ENCODE results near the gene MFSD6. TPM values are rescaled to one million over a fixed set of nuclear protein-coding genes. Genes with fewer than 3 reads are reported as not detected.

The MFSD6 gene
- total RNA-seq, 4 donors from 2014 or later: 81.2 to 157 (median 133) TPM

DNA sequence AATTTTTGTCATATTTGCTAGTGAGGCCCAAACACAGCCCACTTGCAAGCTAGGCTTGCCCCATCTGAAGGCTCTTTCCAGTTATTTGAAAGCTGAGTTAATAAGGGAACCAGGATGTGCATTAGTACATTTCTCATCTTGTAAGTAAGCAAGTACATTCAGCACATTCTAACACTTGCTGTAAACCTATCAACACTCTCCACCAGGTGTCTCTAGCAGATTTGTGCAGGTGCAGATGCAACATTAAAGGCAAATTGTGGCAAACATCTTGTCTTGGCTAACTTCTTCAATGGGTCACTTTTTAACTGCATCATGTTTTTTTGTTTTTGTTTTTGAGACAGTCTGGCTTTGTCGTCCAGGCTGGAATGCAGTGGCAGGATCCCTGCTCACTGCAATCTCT is 25.3 kb upstream of the MFSD6 start:
- intact Hi-C loops (cut with DNase I): no loop called here
- H3K27me3 ChIP-seq: no peaks in the 10 kb centered on the region
- no peak for DNase-seq
- no peaks in the 10 kb centered on the region for H3K36me3 ChIP-seq
- peaks cover 0 to 4% (median 0%) of the 10 kb centered on the region in 3 donors for H3K4me1 ChIP-seq
- 20 to 21% methylated on average over 1 of the region's 1 CpG for WGBS, 2 donors
- H3K9me3 ChIP-seq: no peaks in the 10 kb centered on the region
- no peak overlapping the region for H3K27ac ChIP-seq
- H3K4me3 ChIP-seq: no peak overlapping the region
- TF ChIP-seq, protein P1, sequence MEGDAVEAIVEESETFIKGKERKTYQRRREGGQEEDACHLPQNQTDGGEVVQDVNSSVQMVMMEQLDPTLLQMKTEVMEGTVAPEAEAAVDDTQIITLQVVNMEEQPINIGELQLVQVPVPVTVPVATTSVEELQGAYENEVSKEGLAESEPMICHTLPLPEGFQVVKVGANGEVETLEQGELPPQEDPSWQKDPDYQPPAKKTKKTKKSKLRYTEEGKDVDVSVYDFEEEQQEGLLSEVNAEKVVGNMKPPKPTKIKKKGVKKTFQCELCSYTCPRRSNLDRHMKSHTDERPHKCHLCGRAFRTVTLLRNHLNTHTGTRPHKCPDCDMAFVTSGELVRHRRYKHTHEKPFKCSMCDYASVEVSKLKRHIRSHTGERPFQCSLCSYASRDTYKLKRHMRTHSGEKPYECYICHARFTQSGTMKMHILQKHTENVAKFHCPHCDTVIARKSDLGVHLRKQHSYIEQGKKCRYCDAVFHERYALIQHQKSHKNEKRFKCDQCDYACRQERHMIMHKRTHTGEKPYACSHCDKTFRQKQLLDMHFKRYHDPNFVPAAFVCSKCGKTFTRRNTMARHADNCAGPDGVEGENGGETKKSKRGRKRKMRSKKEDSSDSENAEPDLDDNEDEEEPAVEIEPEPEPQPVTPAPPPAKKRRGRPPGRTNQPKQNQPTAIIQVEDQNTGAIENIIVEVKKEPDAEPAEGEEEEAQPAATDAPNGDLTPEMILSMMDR (IDR thresholded peaks at IDR 0.05): peak; percentile 41 to 84 (median 68)
- TF ChIP-seq POLR2A (IDR thresholded peaks at IDR 0.05): no peak

DNA sequence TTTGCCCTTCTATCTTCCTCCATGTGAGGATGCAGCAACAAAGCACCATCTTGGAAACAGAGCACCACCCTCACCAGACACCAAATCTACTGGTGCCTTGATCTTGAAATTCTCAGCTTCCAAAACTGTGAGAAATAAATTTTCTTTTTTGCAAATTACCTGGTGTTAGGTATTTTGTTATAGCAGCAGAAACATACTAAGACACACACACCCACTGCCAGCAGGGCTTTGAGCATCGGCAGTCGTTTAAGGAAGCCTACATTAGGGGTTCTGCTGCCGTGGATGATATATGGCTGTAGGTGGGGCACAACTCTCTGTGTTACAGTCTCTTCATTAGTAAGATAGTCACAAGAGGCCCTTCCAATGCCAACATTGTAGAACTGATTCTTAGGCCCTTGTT is 20.7 kb upstream of the MFSD6 start:
- Histone ChIP-seq H3K4me3 (no peak overlapping the region), H3K27me3 (no peaks in the 10 kb centered on the region), H3K4me1 (peaks cover 0 to 4% (median 0%) of the 10 kb centered on the region in 3 donors), H3K27ac (no peak overlapping the region), H3K36me3 (no peaks in the 10 kb centered on the region), H3K9me3 (no peaks in the 10 kb centered on the region)
- WGBS, 2 donors: 87 to 98% methylated on average over 3 of the region's 3 CpGs
- TF ChIP-seq, protein P1 (IDR thresholded peaks at IDR 0.05): no peak
- no peak for TF ChIP-seq POLR2A (IDR thresholded peaks at IDR 0.05)
- intact Hi-C loops (cut with DNase I): loop anchor here (5.0 kb wide), 1 partner anchor 130 kb away; no protein-coding TSS in a partner anchor
- DNase-seq: no peak

DNA sequence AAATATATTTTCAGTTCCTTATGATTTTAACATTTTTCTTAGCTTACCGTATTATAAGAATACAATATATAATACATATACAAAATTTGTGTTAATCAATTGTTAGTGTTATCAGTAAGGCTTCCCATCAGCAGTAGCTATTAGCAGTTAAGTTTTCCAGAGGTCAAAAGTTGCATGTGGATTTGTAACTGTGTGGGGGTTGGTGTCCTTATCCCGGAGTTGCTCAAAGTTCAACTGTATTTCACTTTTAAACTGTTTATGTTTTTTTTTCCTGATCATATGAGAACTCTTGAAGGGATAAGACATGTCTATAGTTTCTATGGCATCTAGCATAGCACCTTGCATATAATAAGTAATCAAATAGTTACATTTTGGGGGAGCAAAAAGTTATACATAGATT is 11.9 kb upstream of the MFSD6 start:
- no peaks in the 10 kb centered on the region for H3K27me3 ChIP-seq

DNA sequence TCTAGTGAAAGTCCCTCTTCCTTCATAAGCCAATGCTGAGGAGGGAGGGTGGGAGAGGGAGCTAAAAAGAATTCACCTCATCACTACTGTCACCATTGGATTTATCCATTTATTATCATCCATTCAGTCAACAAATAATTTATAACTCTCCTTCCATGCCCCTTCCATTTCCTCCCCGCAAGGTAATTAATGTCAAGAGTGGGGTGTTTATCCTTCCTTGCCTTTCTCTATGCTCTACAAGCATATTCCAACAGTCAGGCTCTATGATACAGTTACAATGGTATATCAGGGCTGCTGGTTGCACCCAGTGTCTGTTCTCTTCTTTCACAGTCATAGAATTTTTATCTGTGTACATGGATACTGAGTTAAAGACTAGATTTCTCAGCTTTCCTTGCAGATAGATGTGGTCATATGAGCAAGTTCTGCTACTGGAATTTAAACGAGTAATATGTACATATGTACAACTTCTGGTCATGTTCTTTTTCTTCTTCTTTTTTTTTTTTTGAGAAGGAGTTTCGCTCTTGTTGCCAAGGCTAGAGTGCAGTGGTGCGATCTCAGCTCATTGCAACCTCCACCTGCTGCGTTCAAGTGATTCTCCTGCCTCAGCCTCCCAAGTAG is 5.1 kb upstream of the MFSD6 start:
- no peak for DNase-seq
- H3K4me3 ChIP-seq: no peak overlapping the region
- no peaks in the 10 kb centered on the region for H3K9me3 ChIP-seq
- no peak overlapping the region for H3K27ac ChIP-seq
- 42 to 83% methylated on average over 5 of the region's 5 CpGs for WGBS, 2 donors
- peaks cover 0 to 25% (median 3%) of the 10 kb centered on the region in 3 donors for H3K4me1 ChIP-seq
- intact Hi-C loops (cut with DNase I): no loop called here
- H3K27me3 ChIP-seq: no peaks in the 10 kb centered on the region
- no peaks in the 10 kb centered on the region for H3K36me3 ChIP-seq
- no peak for TF ChIP-seq POLR2A (IDR thresholded peaks at IDR 0.05)
- TF ChIP-seq, protein P1 (IDR thresholded peaks at IDR 0.05): no peak

More for the DNA sequence above, 11.9 kb upstream of the MFSD6 start:
- DNase-seq: no peak
- WGBS, 2 donors: 85 to 92% methylated on average over 2 of the region's 2 CpGs
- H3K27ac ChIP-seq: no peak overlapping the region
- no peaks in the 10 kb centered on the region for H3K4me1 ChIP-seq
- no peak overlapping the region for H3K4me3 ChIP-seq
- H3K36me3 ChIP-seq: no peaks in the 10 kb centered on the region
- H3K9me3 ChIP-seq: no peaks in the 10 kb centered on the region
- TF ChIP-seq, protein P1 (IDR thresholded peaks at IDR 0.05): no peak
- no peak for TF ChIP-seq POLR2A (IDR thresholded peaks at IDR 0.05)
- intact Hi-C loops (cut with DNase I): no loop called here

DNA sequence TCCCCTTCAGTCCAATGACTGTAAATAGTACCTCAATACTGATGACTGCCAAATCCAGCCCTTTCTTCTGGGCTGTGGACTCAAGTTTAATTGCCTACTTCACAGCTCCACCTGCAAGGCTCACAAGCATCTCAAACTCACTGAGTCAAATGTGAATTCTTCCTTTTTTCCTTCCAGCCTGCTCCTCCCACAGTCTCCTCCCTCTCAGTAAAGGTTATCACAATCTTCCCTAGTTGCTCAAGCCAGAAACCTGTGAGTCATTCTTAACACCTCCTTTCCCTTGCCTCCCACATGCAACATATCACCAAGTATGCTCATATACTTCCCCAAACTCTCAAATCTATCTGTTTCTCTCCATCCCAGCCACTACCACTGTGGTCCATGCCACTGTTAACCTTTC is 3.7 kb upstream of the MFSD6 start:
- TF ChIP-seq POLR2A (IDR thresholded peaks at IDR 0.05): no peak
- TF ChIP-seq, protein P1 (IDR thresholded peaks at IDR 0.05): no peak
- H3K36me3 ChIP-seq: no peaks in the 10 kb centered on the region
- peaks cover 3 to 32% (median 9%) of the 10 kb centered on the region in 3 donors for H3K4me1 ChIP-seq
- H3K4me3 ChIP-seq: no peak overlapping the region
- H3K27me3 ChIP-seq: no peaks in the 10 kb centered on the region
- intact Hi-C loops (cut with DNase I): no loop called here
- DNase-seq: no peak
- H3K27ac ChIP-seq: peak overlapping the region in 3 of 4 donors; percentile 47 to 75 (median 61)
- H3K9me3 ChIP-seq: no peaks in the 10 kb centered on the region

Measured in esophagus squamous epithelium (tissue), 5 donors.